GM12891 (cell line): Measurements from ENCODE around the gene CHD9.
A peak's percentile ranks its signal among the peaks of the same experiment; 100 is the strongest.

Source experiments
- DNase-seq: peaks from one replicate; pipeline ENCODE4 v3.0.0; 2011; ENCODE audit warnings: low spot score; ENCODE audit not compliant: insufficient read length
- FAIRE-seq: peaks from 2 replicates; lab custom pipeline; 2011; peaks lifted over from hg19 to GRCh38; lab: Jason Lieb, UNC
- PAX5 ChIP-seq: IDR thresholded peaks from 2 replicates; pipeline ENCODE4 v1.6.1; 2011; ENCODE audit warnings: low read length, moderate library complexity, mild to moderate bottlenecking; ENCODE audit not compliant: insufficient read depth, severe bottlenecking
- POLR2A ChIP-seq: IDR thresholded peaks from 2 replicates; pipeline ENCODE4 v1.6.1; 2011; ENCODE audit warnings: low read depth, low read length, control low read depth
- POLR2AphosphoS5 ChIP-seq: IDR thresholded peaks from 2 replicates; pipeline ENCODE4 v1.6.1; 2011; ENCODE audit warnings: low read depth, low read length, control low read depth
- POU2F2 ChIP-seq: IDR thresholded peaks from 2 replicates; pipeline ENCODE4 v1.6.1; 2011; ENCODE audit warnings: low read depth, mild to moderate bottlenecking, control low read depth, low read length, moderate library complexity
- SPI1 ChIP-seq: IDR thresholded peaks from 2 replicates; pipeline ENCODE4 v1.6.1; 2011; ENCODE audit warnings: low read depth, low read length, control low read depth
- TAF1 ChIP-seq: IDR thresholded peaks from 2 replicates; pipeline ENCODE4 v1.6.1; 2011; ENCODE audit warnings: low read depth, low read length, control low read depth

Gene CHD9

GRCh38 chr16:53216798-53217197 is 162.0 kb downstream of the CHD9 start:
- no peak for DNase-seq
- FAIRE-seq = no peak

DNA sequence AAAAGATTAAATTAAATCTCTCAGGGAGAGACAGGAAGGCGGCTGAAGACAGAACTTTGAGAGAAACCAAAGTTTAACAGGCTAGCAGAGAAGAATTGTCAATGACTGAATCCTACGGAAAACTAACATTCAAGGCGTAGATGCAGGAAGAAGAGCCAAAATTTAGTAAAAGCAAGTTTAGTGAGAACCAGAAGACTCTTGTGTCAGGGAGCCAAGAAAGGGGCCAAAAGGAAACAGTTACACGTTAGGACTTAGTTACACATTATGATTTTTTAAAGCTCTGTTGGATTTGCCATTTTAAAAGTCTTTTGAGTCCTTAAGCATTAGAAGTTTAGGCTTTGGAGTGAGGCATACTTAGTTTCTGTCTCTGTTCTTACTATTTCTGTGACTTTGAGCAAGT is 164.6 kb downstream of the CHD9 start:
- DNase-seq = no peak
- no peak for FAIRE-seq
- TF ChIP-seq SPI1 (no peak), PAX5 (no peak), POLR2A (no peak), POU2F2 (no peak), POLR2AphosphoS5 (no peak), TAF1 (no peak)

More at GRCh38 chr16:53216798-53217197, 162.0 kb downstream of the CHD9 start:
- no peak for TF ChIP-seq PAX5
- no peak for TF ChIP-seq TAF1
- no peak for TF ChIP-seq POLR2AphosphoS5
- TF ChIP-seq POU2F2 = no peak
- TF ChIP-seq POLR2A = no peak
- TF ChIP-seq SPI1 = 0 out of 2 replicates have a peak, but pooled peaks have one; percentile 13

DNA sequence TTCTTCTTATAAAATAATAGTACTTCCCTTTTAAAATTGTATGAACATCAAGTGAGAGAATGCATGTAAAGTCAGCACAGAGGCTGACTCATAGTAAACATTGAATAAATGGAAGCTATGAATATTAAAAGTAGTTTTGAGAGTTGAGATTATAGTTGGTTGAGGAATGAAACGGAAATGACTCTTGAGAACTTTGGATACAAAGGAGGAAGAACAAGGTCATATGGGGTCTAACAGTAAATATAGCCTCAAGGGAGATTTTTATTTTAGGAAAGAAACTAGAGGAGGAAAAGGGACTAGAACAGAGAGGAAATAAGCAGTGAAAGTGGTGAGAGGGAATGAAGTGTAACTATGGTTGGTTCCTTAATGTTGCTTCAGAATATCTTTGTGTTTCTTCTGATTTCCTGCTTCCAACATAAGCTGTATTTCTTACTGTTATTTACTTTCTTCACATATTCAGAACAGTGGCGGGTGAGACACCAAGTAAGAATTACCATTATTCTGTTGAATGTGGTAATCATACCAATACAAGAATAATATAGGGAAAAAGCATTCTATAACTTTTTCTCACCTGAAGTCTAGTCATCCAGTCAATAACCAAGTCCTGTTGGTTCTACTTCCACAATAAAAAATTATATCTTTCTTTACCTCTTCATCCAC is 165.1 kb downstream of the CHD9 start:
- FAIRE-seq = no peak
- DNase-seq = no peak
- TF ChIP-seq PAX5 (no peak), SPI1 (peak; percentile 28; the same call in 1 of the 2 replicates), POU2F2 (no peak), POLR2A (no peak), TAF1 (no peak), POLR2AphosphoS5 (no peak)

- DNase-seq = no peak
- FAIRE-seq = peak; percentile 16
- no peak for TF ChIP-seq SPI1
- no peak for TF ChIP-seq POLR2AphosphoS5
- no peak for TF ChIP-seq PAX5
- no peak for TF ChIP-seq POLR2A
- TF ChIP-seq POU2F2 = no peak
- no peak for TF ChIP-seq TAF1
Measured at GRCh38 chr16:53220585-53220984, 165.8 kb downstream of the CHD9 start.

GRCh38 chr16:53224951-53225533 is 170.3 kb downstream of the CHD9 start:
- TF ChIP-seq POLR2AphosphoS5 = no peak
- no peak for TF ChIP-seq POLR2A
- TF ChIP-seq PAX5 = no peak
- TF ChIP-seq TAF1 = no peak
- no peak for TF ChIP-seq SPI1
- TF ChIP-seq POU2F2 = no peak
- no peak for DNase-seq
- no peak for FAIRE-seq

DNA sequence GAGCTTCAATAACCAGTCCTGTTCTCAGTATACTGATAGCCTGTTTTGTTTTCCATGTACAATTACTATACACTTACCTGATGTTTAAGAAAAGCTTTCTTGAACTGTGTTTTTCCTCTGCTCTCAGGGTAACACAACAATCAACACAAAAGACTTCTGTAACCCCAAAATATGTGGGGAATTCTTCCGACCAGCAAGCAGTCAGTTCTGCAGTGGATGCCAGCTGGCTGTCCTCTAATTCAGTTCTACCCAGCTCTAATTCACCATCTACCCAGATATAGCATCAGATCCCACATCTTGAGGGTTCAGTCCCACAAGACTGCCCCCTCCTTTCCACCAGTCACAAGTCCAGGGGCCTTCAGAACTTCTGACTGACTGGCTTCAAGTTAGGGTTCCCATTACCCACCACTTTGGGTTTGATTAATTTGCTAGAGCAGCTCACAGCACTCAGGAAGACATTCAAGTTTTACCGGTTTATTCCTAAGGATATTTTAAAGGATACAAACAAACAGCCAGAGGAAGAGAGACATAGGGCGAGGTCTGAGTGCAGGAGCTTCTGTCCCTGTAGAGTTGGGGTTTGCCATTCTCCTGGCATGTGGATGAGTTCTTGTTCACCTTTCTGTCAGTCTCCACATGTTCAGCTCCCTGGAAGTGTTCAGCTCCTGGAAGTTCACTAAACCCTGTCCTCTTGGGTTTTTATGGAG is 178.2 kb downstream of the CHD9 start:
- DNase-seq (no peak), FAIRE-seq (no peak)
- TF ChIP-seq TAF1 (no peak), SPI1 (no peak), PAX5 (no peak), POU2F2 (no peak), POLR2A (no peak), POLR2AphosphoS5 (no peak)

- no peak for DNase-seq
- TF ChIP-seq POU2F2 (no peak), SPI1 (no peak), TAF1 (no peak), POLR2AphosphoS5 (no peak)
- no peak for FAIRE-seq
Measured at GRCh38 chr16:53234836-53235235, 180.0 kb downstream of the CHD9 start.

- DNase-seq (no peak), FAIRE-seq (no peak)
Measured at GRCh38 chr16:53235851-53236250, 181.1 kb downstream of the CHD9 start.

GRCh38 chr16:53249331-53249730 is 194.5 kb downstream of the CHD9 start:
- TF ChIP-seq POU2F2 (no peak), SPI1 (no peak), POLR2AphosphoS5 (no peak), PAX5 (no peak), POLR2A (no peak)
- FAIRE-seq = no peak
- no peak for DNase-seq

More at GRCh38 chr16:53235851-53236250, 181.1 kb downstream of the CHD9 start:
- TF ChIP-seq POLR2A (no peak), TAF1 (no peak), POU2F2 (no peak), PAX5 (no peak), POLR2AphosphoS5 (no peak), SPI1 (no peak)
